HG03432 (cell line): ENCODE data around the gene BLNK.
A peak's percentile ranks its signal among the peaks of the same experiment; 100 is the strongest.
"Not testable (repeated sequence)": the region's sequence is repeated elsewhere in the genome, so short reads cannot be mapped to it uniquely, and the experiment has no call there.

ENCODE experiments used
- ATAC-seq: cut with Tn5 transposase; IDR thresholded peaks from one replicate; pipeline ENCODE4 v1.9.1; 2021; ENCODE audit warnings: mild to moderate bottlenecking, moderate library complexity; ENCODE audit not compliant: unreplicated experiment

Gene BLNK

GRCh38 chr10:96271016-96271815 is at the start of gene BLNK:
Gene BLNK (minus strand): TSS chr10:96271569. CDS start chr10:96271398, 171 bp downstream.
- ATAC-seq, result peak; percentile 68

DNA sequence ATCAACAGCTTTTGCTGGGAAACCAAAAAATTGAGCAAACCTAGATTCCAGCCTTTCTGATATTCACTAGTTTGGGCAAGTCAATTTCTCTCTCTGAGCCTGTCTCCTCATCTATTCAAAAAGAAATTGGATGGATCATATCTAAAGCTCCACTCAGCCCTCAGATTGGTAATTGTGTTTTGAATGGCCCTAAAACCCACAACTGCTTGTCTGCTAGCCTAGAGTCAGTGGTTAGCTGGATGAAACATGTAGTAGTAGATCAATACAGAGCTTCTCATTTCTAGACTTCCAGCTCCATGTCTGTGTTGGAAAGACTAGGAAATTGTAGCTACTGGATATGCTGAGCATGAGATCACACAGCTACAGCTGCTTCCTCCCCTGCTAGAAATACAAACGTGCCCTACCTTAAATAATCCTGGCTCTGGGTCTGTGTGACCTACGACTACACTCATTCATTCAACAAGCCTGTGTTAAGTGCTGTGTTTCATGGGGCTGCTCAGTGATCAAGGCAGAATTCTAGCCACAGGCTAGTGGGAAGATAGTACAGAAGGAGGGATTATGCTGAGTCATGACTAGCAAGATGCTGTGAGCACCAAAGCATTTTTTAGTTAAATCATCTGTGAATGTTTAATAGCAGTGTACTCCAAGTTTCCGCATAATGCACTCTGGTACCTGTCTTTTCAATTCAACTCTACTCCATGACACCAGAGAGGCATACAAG is 48.5 kb upstream of the BLNK start:
- ATAC-seq, result no peak

DNA sequence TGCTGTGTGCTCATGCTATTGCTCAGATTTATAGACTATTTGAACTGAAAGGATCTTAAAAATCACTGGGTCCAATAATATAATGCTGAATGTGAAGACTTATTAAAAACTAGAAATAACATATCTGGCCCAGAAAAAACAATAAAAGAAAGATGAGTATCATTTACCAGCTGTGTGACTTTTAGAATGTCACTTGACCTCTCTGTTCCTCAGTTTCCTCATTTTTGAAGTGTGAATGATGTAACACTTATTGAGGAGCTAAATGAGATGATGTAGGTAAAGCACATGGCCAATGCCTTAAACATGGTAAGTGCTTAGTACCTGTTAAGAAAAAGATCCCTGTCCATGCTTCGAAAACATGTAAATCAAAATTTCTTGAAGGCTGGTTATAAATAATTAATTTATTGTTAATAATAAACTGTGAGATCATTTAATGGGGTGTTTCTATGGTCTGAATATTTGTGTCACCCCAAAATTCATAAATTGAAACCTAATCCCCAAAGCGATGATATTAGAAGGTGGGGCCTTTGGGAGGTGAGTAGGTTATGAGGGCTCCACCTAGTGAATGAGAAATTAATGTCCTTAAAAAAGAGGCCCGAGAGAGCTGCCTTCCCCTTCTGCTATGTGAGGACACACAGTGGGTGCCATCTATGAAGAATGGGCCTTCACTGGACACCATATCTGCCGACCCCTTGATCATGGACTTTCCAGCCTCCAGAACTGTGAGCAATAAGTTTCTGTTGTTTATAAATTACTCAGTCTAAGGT is 45.9 kb upstream of the BLNK start:
- ATAC-seq, result no peak

- ATAC-seq, result no peak
Measured at GRCh38 chr10:96313344-96313743, 42.0 kb upstream of the BLNK start.

DNA sequence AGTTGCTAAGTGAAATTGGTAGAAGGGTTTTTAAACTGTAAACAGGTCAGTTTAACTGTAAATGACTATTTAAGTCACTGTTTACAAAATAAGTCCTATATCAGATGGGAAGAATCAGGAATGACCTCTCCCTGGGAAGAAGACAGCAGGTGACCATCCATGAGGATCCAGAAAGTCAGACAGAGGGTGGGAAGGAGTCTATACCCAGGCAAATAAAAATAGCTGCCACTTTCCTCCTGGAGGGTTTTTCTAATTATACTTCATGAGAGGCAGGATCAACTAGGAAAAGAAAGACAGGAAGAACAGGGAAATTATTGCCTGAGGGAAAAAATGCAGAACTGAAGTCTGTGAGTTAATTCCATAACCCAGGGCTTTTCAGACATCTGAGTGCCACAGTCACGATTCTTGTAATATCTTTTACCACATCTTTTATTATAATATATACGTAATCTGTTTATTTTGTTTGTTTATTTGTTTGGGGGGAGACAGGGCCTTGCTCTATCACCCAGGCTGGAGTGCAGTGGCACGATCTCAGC is 39.9 kb upstream of the BLNK start:
- ATAC-seq, result no peak

GRCh38 chr10:96310321-96310669 is 38.9 kb upstream of the BLNK start:
- no peak for ATAC-seq

DNA sequence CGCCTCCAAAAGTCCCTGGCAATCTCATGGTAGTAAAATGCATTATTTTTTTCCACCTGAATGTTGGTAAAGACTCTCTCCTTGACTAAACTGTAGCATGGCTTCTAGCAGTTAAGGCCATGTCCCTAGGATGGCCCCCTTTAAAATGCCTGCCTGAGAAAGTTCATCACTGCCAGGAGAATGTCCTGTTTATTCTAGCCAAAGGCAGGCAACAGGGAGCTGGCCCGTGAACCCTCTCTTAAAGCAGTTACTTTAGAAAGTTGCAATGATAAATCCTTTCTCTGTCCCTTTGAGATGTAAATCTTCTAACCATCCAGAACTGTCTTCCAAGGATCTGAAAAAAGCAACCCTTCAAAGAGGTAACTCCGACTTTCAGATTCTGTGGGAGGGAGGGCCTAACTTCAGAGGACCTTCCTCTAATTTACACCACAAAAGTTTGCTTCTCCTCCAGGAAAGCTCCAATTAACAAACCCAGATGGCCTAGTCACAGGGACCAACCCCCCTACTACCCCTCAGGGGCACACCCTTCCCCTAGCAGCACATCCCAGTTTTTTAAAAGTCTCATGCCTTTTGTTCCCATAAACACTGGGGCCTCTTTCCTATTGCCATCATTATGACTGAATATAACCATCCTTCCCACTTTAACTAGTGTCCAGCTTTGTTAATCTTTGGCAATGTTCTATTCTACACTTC is 38.4 kb upstream of the BLNK start:
- no peak for ATAC-seq

DNA sequence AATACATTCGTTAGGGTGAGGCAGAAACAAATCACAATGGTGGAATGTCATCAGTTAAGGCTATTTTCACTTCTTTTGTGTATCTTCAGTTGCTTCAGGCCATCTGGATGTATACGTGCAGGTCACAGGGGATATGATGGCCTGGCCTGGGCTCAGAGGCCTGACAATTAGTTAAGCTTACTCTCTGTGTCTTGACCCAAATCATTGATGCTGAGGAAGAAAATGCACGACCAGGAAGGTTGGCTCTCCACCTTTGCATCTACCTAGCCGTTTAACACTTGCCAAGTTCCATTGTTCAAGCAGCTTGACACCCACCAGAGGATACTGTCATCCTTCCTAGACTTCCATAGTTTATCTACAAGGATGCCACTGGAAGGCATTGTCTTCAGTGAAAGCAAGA is 37.5 kb upstream of the BLNK start:
- ATAC-seq, result not testable (repeated sequence)

GRCh38 chr10:96306516-96306915 is 35.1 kb upstream of the BLNK start:
- peak; percentile 60 for ATAC-seq

DNA sequence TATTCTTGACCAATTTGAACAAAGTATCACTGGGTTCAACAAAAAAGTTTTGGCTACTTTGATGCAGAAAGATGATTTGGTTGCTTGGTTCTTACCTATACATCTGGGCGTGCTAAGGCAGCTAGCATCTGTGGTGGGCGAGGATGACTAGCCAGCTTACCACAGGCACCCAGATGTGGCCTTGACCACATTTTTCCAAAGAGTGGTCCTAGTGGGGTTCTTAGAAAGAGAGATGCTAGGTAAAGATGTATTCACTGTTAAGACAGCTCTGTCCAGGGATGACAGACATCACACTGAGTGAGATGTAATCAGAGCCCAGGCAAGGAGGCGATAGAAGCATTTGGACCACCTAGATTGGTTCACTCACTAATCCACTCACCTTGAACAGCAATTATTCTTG is 33.6 kb upstream of the BLNK start:
- ATAC-seq, result no peak

DNA sequence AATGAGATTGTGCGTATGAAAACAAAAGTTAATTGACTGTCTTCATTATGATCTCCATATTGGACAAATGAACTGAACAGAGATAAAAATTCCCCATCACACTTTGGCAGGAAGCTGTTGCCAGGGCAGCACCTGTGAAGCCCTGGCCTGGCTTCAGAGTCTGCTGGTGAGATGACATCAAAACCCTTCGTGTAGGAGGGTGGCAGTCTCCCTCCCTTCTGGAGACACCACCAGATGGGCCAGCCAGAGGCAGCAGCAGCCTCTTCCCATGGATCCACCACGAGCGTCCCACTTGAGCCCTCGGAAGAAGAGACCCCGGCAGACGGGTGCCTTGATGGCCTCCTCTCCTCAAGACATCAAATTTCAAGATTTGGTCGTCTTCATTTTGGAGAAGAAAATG is 32.9 kb upstream of the BLNK start, which contains the start of gene DNTT:
TSS of gene DNTT (plus strand) at position 205 of the 400 bp plus-strand sequence. CDS start at position 269, 64 bp downstream.
- no peak for ATAC-seq

DNA sequence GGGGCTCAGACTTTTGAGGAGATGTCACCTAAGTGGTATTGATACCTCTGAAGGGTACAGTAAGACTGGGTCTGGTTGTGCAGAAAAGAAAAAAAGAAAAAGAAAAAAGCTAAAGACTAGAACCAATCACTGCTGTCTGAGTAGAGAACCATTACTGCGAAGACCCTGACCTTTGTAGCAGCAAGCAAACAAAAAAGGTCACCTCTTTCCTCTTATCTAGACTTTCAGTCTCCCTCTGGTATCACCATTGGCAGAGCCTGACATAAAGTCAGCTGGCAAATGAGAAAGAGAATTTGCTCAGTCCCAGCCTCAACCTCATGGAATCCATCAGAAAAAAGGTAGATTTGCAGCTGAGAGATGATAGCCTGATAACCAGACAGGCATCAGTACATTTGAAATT is 30.2 kb upstream of the BLNK start:
- no peak for ATAC-seq

DNA sequence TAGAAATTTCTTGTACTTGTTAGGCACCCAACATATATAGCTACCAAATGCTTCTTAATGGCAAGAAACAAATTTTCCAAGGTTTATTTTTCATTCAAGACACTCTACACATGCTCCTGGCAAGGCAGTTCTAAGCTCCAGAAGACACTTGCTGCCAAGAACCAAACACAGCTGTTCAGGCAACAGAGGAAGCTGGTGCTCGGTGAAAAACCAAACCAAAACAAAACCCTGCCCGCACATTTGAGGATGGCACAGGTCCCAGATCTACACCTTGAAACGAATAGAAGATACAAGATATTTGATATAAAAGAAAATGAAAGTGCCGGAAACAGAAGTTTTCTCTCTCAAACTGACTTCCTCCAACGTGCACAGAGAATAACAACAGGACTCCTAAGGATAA is 28.0 kb upstream of the BLNK start:
- ATAC-seq, result no peak

- no peak for ATAC-seq
Measured at GRCh38 chr10:96298362-96298761, 27.0 kb upstream of the BLNK start.

GRCh38 chr10:96297486-96297885 is 26.1 kb upstream of the BLNK start:
- no peak for ATAC-seq

DNA sequence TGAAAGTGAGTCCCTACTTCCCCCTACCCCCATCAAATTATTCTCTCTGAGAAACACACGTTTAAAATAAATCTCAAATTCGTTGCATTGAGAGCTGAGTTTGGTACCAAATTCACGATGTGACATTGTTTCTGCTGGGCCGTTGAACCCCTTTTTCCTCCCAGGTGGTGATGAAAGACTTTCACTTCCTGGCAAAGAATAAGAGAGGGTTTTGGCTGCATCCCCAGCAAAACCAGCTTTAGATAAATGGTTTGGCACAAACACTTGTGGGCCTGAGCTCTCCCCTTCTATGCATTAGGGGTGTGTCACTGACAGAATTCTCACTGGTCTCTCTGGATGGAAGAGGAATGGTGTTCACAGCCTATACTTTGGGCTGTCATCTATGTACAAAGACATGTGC is 24.1 kb upstream of the BLNK start:
- ATAC-seq, result no peak

- ATAC-seq, result peak; percentile 58
Measured at GRCh38 chr10:96292971-96293920, 21.9 kb upstream of the BLNK start.

- ATAC-seq, result peak; percentile 30
Measured at GRCh38 chr10:96290368-96291133, 19.2 kb upstream of the BLNK start.
